ENCODE results near the gene TRIM26.

DNA sequence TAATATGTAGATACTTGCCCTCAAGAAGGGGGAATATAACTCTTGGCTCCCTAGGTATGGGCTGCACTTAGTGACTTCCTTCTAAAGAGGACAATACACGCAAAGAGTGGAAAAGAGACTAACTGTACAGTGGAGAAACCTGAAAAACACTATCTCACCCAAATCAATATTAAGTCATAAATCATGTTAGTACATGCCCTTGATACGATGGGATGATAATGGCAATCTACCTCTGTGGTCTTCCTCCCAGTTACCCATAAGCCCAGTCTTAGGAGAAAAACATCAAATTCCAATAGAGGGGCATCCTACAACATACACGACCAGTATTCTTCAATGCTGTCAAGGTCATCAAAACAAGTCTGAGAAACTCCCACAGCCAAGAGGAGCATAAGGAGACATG is 1.3 kb downstream of the TRIM26 start:
- TF ChIP-seq, protein P1, sequence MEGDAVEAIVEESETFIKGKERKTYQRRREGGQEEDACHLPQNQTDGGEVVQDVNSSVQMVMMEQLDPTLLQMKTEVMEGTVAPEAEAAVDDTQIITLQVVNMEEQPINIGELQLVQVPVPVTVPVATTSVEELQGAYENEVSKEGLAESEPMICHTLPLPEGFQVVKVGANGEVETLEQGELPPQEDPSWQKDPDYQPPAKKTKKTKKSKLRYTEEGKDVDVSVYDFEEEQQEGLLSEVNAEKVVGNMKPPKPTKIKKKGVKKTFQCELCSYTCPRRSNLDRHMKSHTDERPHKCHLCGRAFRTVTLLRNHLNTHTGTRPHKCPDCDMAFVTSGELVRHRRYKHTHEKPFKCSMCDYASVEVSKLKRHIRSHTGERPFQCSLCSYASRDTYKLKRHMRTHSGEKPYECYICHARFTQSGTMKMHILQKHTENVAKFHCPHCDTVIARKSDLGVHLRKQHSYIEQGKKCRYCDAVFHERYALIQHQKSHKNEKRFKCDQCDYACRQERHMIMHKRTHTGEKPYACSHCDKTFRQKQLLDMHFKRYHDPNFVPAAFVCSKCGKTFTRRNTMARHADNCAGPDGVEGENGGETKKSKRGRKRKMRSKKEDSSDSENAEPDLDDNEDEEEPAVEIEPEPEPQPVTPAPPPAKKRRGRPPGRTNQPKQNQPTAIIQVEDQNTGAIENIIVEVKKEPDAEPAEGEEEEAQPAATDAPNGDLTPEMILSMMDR (IDR thresholded peaks at IDR 0.05), result no peak
- no peak for TF ChIP-seq POLR2A (IDR thresholded peaks at IDR 0.05; ENCODE audit: low read depth)

All from esophagus muscularis mucosa (tissue), 3 donors.